NOMO-1 treated with DMSO at 0.1 percent for 48 hours (cell line): Measurements from ENCODE around the gene ZWILCH.
"Not testable (repeated sequence)": the region's sequence is repeated elsewhere in the genome, so short reads cannot be mapped to it uniquely, and the experiment has no call there.

ENCODE experiments used
- DNase-seq: peaks from one replicate; lab custom pipeline; 2025; ENCODE audit not compliant: unreplicated experiment; lab: John Stamatoyannopoulos, UW

Gene ZWILCH

DNA sequence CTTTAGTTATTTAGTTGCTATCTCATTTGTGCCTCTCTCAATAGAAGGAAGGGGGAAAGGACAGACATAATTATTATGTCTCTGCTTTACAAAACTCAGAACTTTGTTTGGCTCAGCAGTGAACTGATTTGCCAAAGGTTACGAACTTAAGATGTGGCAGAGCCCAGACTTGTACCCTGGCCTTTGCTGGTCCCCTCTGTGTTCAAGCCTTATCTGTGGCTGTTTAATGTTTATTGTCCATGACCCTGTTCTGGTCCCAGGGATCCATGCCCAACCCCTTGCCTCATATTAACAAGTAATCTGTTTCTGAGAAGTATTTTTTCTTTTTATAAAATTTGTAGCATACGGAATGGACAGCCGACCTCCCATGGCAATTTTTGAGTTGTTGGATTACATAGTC, 18.2 kb upstream of the ZWILCH start:
- DNase-seq = no peak

DNA sequence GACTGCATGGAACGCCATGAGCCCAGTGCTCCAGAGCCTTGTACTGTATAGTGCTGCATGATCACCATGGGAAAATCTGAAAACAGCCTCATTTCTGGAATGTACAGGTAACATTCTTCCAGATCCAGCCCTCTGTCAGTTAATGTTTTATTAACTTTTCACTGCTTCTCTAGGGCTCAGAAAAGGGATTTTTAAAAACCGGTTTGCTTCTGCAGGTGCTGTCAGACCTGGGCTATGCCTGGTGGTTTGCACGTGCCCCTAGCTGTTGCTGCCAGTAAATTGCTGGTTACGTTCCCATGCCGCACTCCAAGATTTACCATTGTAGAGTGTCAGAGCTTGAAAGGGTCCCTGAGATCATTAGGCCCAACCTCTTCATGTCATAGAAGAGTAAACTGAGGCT, 16.6 kb upstream of the ZWILCH start:
- no peak for DNase-seq

DNA sequence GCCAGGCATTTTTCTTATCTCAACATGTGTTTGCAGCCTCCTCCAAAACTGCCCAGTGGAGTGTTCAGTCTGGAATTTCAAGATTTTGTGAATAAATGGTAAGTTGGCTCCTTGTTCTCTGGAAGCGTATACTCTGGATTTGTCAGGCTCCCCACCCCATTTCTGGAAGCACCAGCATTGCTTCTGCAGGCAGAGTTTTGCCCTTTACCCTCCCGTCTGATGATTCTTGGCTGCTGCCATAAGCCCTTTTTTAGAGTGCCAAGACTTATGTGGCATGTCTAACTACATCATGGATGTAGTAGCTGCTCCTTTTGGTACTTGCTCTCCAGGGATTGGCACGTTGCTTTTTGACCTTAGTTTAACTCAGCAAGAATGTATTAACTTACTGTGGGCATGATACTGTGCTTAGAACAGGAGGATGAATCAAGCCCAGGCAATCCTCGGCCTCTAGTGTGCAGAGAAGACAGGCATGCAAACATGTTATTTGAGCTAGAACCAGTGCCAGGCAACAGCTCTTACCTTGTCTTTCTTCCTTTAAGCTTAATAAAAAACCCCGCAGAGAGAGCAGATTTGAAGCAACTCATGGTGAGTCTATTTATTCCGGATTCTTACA, 15.8 kb upstream of the ZWILCH start:
- DNase-seq = no peak

DNA sequence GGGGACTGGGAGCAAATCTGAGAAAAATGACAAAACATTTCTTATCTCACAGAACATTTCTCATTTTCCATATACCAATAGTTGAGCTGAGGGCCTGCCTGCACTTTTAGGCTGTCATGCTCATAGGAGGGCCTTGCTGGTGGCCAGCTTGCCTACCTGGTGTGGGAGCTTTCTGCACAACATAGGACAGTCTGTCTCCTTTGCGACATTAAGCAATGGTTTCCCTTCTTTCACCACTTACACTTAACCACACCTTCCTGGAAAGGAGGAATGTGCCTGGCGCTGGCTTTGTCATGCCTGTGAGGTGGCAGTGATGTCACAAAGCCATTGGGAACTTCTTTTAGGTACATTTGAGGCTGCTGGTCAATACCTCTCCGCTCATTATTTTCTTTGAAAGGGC, 13.3 kb upstream of the ZWILCH start:
- no peak for DNase-seq

DNA sequence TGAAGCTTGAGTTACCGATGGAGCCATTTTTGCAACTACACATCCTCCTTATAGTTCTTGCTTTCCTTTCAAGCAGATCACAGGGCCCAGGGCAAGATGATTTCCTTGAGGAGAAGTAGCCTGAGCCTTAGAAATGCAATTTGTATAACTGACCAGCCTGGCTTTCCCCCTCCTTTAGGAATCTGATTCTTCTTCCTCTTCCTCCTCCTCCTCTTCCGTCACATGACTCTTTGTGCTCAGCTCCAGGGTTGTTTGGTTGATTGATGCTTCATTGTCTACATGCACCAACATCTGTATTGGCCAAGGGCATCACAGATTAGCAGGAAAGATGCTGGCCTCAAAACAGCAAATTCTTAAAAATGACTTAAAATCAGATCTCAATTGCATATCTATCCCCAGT, 10.9 kb upstream of the ZWILCH start:
- DNase-seq = no peak

DNA sequence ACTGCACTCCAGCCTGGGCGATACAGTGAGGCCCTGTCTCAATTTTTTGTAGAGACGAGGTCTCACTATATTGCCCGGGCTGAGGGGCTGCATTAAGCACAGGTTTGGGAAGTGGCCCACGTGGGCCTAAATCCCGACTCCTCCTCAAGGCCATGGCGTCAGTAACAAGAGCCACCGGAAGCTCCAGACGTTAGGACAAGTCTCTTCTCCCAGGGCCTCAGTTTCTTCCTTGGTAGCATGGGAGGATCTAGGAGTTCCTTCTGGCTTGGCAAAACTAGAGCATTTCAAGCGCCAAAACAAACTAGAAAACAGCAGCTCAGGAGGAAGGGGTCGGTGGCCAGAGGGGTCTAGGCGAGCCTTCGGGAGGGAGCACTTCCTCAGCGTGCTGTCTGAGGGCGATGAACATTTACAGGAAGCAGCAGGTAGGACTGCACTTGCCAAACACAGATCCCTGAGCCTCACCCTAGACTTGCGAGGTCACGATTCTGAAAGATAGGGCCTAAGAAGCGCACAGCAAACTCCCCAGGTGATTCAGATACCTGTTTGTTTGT, 8.1 kb upstream of the ZWILCH start:
- peak; percentile 29 for DNase-seq

- DNase-seq = peak; percentile 95
Observed at GRCh38 chr15:66497502-66498455, 7.3 kb upstream of the ZWILCH start, which contains the start of gene SNAPC5. Gene SNAPC5, minus strand, starts transcription at chr15:66497762. Its CDS starts 31 bp downstream, at chr15:66497731.

DNA sequence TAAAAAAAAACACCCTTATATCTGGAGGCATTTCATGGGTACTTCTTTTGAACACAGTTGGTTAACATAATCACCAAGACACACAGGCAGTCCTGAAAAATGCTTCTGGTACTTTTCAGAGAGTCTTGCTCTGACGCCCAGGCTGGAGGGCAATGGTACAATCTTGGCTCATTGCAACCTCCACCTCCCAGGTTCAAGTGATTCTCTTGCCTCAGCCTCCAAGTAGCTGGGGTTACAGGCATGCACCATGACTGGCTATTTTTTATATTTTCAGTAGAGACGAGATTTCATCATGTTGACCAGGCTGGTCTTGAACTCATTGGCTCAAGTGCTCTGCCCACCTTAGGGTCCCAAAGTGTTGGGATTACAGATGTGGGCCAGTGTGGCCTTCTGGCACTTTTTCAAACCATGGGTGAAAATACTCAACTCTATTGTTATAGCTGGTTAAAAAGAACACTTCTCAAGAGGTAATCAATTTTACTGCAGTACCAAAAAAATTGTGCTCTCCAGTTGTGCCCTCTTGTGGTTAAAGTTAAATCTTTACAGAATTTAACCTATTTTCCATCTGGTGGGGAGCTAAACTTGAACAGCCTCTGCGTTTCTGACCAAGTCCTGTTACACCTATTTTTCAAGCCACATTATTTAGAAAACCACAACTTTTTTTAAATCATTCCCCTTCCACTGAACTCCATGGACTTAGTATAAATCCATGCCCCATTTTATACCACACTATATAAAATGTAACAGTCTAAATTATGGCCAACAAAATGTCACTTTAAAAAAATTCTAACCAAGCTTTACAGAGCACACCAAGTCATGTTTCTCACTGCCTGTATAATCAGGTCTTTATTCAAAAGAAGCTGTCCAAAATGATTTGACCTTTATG, 6.4 kb upstream of the ZWILCH start:
- DNase-seq = peak; percentile 55

GRCh38 chr15:66500346-66500745, 4.8 kb upstream of the ZWILCH start:
- DNase-seq = not testable (repeated sequence)

- no peak for DNase-seq
Observed at GRCh38 chr15:66502491-66502890, 2.6 kb upstream of the ZWILCH start.

GRCh38 chr15:66503041-66503648, 2.0 kb upstream of the ZWILCH start:
- not testable (repeated sequence) for DNase-seq

DNA sequence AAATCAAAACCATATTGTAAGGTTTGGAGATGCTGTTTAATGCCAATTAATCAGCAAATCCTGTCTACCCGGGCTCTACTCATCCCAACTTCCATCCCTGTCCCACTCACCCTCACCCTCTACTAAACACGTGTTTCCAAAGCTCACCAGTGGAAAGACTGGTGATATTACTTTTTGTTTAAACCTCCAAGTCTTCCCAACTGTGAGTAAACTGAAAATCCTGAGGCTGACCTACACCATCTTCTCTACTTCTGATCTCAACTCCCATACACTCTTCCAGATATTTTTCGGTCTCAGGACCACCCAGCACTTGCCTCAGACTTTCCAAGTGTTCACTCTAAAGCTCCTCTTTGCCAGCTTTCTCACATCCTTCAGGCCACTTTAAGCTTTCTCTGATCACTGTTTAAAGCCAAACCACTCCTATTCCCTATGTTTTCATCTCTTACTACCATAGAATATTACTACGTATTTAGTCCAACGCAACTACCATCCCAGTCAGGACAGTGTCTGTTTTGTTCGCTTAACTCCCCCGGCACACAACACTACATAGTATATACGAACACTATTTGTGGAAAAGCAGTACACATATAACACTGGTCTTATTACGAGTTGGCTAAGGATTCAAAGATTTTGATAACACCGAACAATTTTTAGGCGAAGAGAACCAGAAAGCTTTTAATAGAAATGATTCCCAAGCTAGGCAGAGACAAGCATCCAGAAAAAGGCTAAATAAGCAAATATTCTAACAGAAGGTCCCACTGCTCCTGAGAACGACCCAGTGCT, 1.2 kb upstream of the ZWILCH start:
- DNase-seq = no peak

DNA sequence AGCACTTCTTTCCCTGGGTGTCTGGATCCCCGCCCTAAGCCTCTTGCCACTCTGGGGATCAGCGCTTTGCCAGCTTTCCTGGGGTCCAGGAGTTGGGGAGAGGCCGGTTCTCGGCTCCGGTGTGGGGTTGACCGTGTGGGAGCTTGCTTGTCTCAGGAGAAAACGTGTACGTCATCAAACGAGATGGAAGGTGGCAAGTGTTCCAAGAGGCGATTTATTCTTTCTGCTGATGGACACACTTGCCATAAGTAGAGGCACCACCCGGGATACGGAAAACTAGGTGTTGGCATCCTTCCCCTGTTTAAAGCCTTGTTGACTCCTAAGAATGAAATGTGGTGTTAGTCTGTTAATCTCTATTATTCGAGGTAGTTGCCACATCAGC, 295 bp downstream of the ZWILCH start:
- peak; percentile 28 for DNase-seq

- DNase-seq = no peak
Observed at GRCh38 chr15:66505818-66506217, 692 bp downstream of the ZWILCH start.

DNA sequence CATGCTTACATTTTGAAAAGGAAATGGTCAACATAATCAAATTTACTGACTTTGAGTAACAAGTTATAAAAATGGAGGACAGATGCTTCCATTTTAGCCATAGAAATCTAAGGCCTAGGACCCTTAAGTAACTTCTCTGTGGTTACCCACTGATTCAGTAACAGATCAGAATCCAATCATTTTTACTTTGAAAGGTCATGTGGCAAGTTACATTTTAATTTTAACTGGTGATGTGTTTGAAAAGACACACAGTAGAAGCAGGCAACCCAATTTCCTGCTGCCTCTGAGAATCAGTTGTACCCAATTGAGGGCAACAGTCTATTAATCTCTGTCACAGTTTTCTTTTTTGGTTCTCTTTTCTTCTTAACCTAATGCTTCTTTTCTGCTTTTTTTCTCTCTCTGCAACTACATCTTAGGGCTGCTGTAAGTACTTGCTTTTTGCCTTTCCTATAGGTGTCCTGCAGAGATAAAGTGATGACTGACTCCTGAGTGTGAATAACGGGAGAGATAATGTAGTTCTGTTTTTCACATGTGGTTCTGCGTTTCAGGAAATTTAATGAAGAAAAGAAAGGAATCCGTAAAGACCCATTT, 3.3 kb downstream of the ZWILCH start:
- no peak for DNase-seq

DNA sequence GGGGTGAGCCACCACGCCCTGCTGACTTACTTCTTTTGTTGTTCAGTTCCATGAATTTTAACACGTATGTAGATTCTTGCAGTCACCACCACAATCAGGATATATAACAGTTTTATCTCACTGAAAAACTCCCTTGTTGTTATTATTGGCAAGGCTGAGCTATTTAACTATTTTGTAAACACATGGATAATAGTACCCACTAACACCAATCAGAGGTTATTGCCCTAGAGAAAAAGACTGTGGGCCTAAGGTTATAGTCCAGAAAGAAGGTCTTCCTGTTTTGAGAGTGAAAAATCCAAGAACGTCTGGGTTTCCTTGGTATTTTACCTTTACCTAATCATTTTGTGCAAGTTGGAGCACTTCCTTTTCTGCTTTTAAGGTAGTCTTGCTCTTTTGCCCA, 9.5 kb downstream of the ZWILCH start:
- DNase-seq = no peak

- DNase-seq = no peak
Observed at GRCh38 chr15:66515901-66516322, 10.8 kb downstream of the ZWILCH start.

DNA sequence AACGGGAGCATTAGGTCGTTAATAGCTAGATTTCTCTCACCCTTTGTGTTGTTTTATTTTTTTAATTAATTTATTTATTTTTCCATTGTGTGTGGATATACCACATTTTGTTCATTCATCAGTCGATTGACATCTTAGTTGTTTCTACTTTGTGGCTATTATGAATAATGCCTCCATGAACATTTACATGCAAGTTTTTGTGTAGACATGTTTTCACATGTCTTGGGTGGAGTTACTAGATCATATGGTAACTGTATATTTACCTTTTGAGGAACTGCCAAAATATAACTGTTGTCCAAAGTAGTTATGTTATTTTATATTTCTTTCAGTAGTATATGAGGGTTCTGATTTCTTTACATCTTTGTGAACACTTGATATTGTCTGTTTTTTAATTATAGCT, 18.8 kb downstream of the ZWILCH start:
- no peak for DNase-seq

DNA sequence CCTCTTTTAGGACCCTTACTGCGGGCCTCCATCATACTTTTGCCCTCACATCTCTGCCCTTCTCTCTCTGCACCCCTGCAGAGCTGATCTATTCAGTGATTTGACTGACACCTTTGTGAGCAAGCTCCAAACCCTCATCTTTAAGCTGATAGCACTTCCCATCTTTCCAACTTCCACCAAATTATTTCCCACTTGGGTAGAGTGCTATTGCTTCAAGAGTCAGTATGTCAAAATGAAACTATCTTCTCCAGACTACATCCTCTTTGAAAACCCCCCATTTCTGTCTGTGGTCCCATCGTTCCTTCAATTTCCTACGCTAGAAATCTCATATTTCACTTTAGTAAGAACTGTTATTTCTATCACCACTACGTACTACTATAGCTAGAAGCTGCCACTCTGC, 19.7 kb downstream of the ZWILCH start:
- DNase-seq = no peak
